ENCODE results near the gene CFB. TPM values are rescaled to one million over a fixed set of nuclear protein-coding genes. Genes with fewer than 3 reads are reported as not detected.
"Not testable (repeated sequence)": the region's sequence is repeated elsewhere in the genome, so short reads cannot be mapped to it uniquely, and the experiment has no call there.

Gene CFB
- total and polyA plus RNA-seq, 2 of the 13 experiments (the other 11 are each of a cell fraction or from before 2014, with no cell fraction given), result 171 to 513 TPM

GRCh38 chr6:31909298-31909697, 36.6 kb upstream of the CFB start:
- ATAC-seq; CTCF ChIA-PET (ENCODE audit: low intra/inter-chr PET ratio, low total read pairs); H3K27me3 ChIP-seq (ENCODE audit: control insufficient read depth in 1 of 2, insufficient read depth in 2 of 2, low read length in 2 of 2); DNase-seq (ENCODE audit: low spot score); H3K9ac ChIP-seq (ENCODE audit: insufficient read depth, low read depth, low read length); H3K4me2 ChIP-seq (ENCODE audit: low read depth, low read length); H3K79me2 ChIP-seq (ENCODE audit: insufficient read depth, low read length); FAIRE-seq; H3K36me3 ChIP-seq (replicated peaks in 1 of 2; ENCODE audit: control insufficient read depth in 1 of 2, insufficient read depth in 2 of 2, low read length in 2 of 2); H4K20me1 ChIP-seq (ENCODE audit: insufficient read depth, low read length); intact Hi-C loops (cut with micrococcal nuclease; ENCODE audit: unreplicated experiment); H2AFZ ChIP-seq (ENCODE audit: low read length); BruUV-seq (replicated peaks); H3K9me3 ChIP-seq (ENCODE audit: low read length); H3K27ac ChIP-seq (ENCODE audit: extremely low read length, insufficient read depth, low read length); H3K4me3 ChIP-seq (replicated peaks in 1 of 3; ENCODE audit: insufficient read depth in 1 of 3, low read depth in 2 of 3, low read length in 3 of 3): not testable (repeated sequence)
- in situ Hi-C loops (cut with HindIII; ENCODE audit: extremely low pct_ligation_motif_present, low pct_unique_long_range_greater_than_20kb), result loop anchor here (25.0 kb wide), 1 partner anchor 1053 kb away; the partner anchor contains the start of genes BRD2 and HLA-DMA
- TF ChIP-seq ZNF770 (CRISPR knock-in tag; IDR thresholded peaks at IDR 0.05), result peak; percentile 77
- peaks cover 46% of the 10 kb centered on the region for H3K4me1 ChIP-seq (ENCODE audit: insufficient read depth, low read length)
- POLR2A ChIA-PET, result interaction anchor here (1.0 to 3.9 kb wide), 6 partner anchors 12 to 41 kb away, joined by 3 to 27 read pairs (median 6); partner anchors contain the start of genes C2 and CFB
- WGBS (ENCODE audit: low lambda C conversion rate), result 56% methylated on average over 7 of the region's 7 CpGs

- peaks cover 33% of the 10 kb centered on the region for H3K4me1 ChIP-seq (ENCODE audit: insufficient read depth, low read length)
- no peaks in the 10 kb centered on the region; a peak in 1 of 5 replicates for H3K27me3 ChIP-seq (ENCODE audit: control insufficient read depth in 1 of 2, insufficient read depth in 2 of 2, low read length in 2 of 2)
- no peaks in the 10 kb centered on the region for H3K79me2 ChIP-seq (ENCODE audit: insufficient read depth, low read length)
- no peaks in the 10 kb centered on the region for H4K20me1 ChIP-seq (ENCODE audit: insufficient read depth, low read length)
- FAIRE-seq, result no peak
- intact Hi-C loops (cut with micrococcal nuclease; ENCODE audit: unreplicated experiment) (no loop called here), in situ Hi-C loops (cut with HindIII; ENCODE audit: extremely low pct_ligation_motif_present, low pct_unique_long_range_greater_than_20kb) (loop anchor here (25.0 kb wide), 1 partner anchor 1050 kb away; the partner anchor contains the start of genes BRD2 and HLA-DMA)
- BruUV-seq (replicated peaks), result no TSS peak
- H3K36me3 ChIP-seq (replicated peaks in 1 of 2; ENCODE audit: control insufficient read depth in 1 of 2, insufficient read depth in 2 of 2, low read length in 2 of 2), result no peaks in the 10 kb centered on the region
- H3K27ac ChIP-seq (ENCODE audit: extremely low read length, insufficient read depth, low read length), result no peak overlapping the region
- ATAC-seq, result no peak
- DNase-seq (ENCODE audit: low spot score), result no peak
- 46% methylated on average over 11 of the region's 11 CpGs for WGBS (ENCODE audit: low lambda C conversion rate)
- H3K4me3 ChIP-seq (replicated peaks in 1 of 3; ENCODE audit: insufficient read depth in 1 of 3, low read depth in 2 of 3, low read length in 3 of 3), result no peak overlapping the region
- no peaks in the 10 kb centered on the region for H3K9me3 ChIP-seq (ENCODE audit: low read length)
- CTCF ChIA-PET (ENCODE audit: low intra/inter-chr PET ratio, low total read pairs), result no interaction called here
- POLR2A ChIA-PET, result no interaction called here
- no peak overlapping the region for H3K9ac ChIP-seq (ENCODE audit: insufficient read depth, low read depth, low read length)
- no peak overlapping the region for H2AFZ ChIP-seq (ENCODE audit: low read length)
- no peak overlapping the region for H3K4me2 ChIP-seq (ENCODE audit: low read depth, low read length)
- no peak for TF ChIP-seq FOXM1 (CRISPR knock-in tag; IDR thresholded peaks at IDR 0.05)
- TF ChIP-seq IRF9 (CRISPR knock-in tag; IDR thresholded peaks at IDR 0.05; ENCODE audit: borderline replicate concordance), result no peak
- TF ChIP-seq CERS6 (CRISPR knock-in tag; IDR thresholded peaks at IDR 0.05), result 0 out of 2 replicates have a peak, but pooled peaks have one; percentile 24
These were observed 33.9 kb upstream of the CFB start for GRCh38 chr6:31911826-31912585.
